ENCODE data around the gene MSI1.
"Not testable (repeated sequence)": the region's sequence is repeated elsewhere in the genome, so short reads cannot be mapped to it uniquely, and the experiment has no call there.

The MSI1 gene

GRCh38 chr12:120343039-120343537 is 25.9 kb downstream of the MSI1 start:
- peaks cover 4 to 10% of the 10 kb centered on the region in 2 donors for H3K36me3 ChIP-seq (ENCODE audit: control insufficient read depth in 1 of 2, insufficient read depth in 2 of 2, low read length in 2 of 2)
- no peaks in the 10 kb centered on the region for H3K27me3 ChIP-seq (ENCODE audit: control insufficient read depth in 1 of 2, insufficient read depth in 2 of 2, low read length in 2 of 2)

GRCh38 chr12:120342175-120343038 is 26.6 kb downstream of the MSI1 start:
- Histone ChIP-seq H3K27ac (ENCODE audit: low read depth, low read length) (no peak overlapping the region), H3K27me3 (ENCODE audit: control insufficient read depth in 1 of 2, insufficient read depth in 2 of 2, low read length in 2 of 2) (no peaks in the 10 kb centered on the region), H3K9ac (ENCODE audit: low read depth in 1 of 2, low read length in 2 of 2) (no peak overlapping the region), H3K4me1 (ENCODE audit: control insufficient read depth in 1 of 2, insufficient read depth in 2 of 2, low read length in 2 of 2) (no peaks in the 10 kb centered on the region), H3K9me3 (ENCODE audit: control insufficient read depth in 1 of 2, low read length in 2 of 2) (peaks cover 0 to 7% of the 10 kb centered on the region in 2 donors), H3K36me3 (ENCODE audit: control insufficient read depth in 1 of 2, insufficient read depth in 2 of 2, low read length in 2 of 2) (peaks cover 2 to 7% of the 10 kb centered on the region in 2 donors), H3K4me3 (ENCODE audit: low read depth in 1 of 2, low read length in 2 of 2) (no peak overlapping the region)

More at GRCh38 chr12:120343039-120343537, 25.9 kb downstream of the MSI1 start:
- no peaks in the 10 kb centered on the region for H3K4me1 ChIP-seq (ENCODE audit: control insufficient read depth in 1 of 2, insufficient read depth in 2 of 2, low read length in 2 of 2)
- H3K9ac ChIP-seq (ENCODE audit: low read depth in 1 of 2, low read length in 2 of 2), result no peak overlapping the region
- H3K4me3 ChIP-seq (ENCODE audit: low read depth in 1 of 2, low read length in 2 of 2), result no peak overlapping the region
- peaks cover 0 to under 1% of the 10 kb centered on the region in 2 donors for H3K9me3 ChIP-seq (ENCODE audit: control insufficient read depth in 1 of 2, low read length in 2 of 2)
- H3K27ac ChIP-seq (ENCODE audit: low read depth, low read length), result no peak overlapping the region

GRCh38 chr12:120339256-120339655 is 29.7 kb downstream of the MSI1 start:
- no peak overlapping the region for H3K4me3 ChIP-seq (ENCODE audit: low read depth in 1 of 2, low read length in 2 of 2)
- no peak overlapping the region for H3K27ac ChIP-seq (ENCODE audit: low read depth, low read length)
- H3K9ac ChIP-seq (ENCODE audit: low read depth in 1 of 2, low read length in 2 of 2), result no peak overlapping the region
- no peaks in the 10 kb centered on the region for H3K36me3 ChIP-seq (ENCODE audit: control insufficient read depth in 1 of 2, insufficient read depth in 2 of 2, low read length in 2 of 2)
- no peaks in the 10 kb centered on the region for H3K4me1 ChIP-seq (ENCODE audit: control insufficient read depth in 1 of 2, insufficient read depth in 2 of 2, low read length in 2 of 2)
- H3K27me3 ChIP-seq (ENCODE audit: control insufficient read depth in 1 of 2, insufficient read depth in 2 of 2, low read length in 2 of 2), result no peaks in the 10 kb centered on the region
- H3K9me3 ChIP-seq (ENCODE audit: control insufficient read depth in 1 of 2, low read length in 2 of 2), result peaks cover 0 to 7% of the 10 kb centered on the region in 2 donors

GRCh38 chr12:120337730-120338129 is 31.2 kb downstream of the MSI1 start:
- no peaks in the 10 kb centered on the region for H3K4me1 ChIP-seq (ENCODE audit: control insufficient read depth in 1 of 2, insufficient read depth in 2 of 2, low read length in 2 of 2)
- H3K27ac ChIP-seq (ENCODE audit: low read depth, low read length), result no peak overlapping the region
- peaks cover 0 to 7% of the 10 kb centered on the region in 2 donors for H3K9me3 ChIP-seq (ENCODE audit: control insufficient read depth in 1 of 2, low read length in 2 of 2)
- no peak overlapping the region for H3K9ac ChIP-seq (ENCODE audit: low read depth in 1 of 2, low read length in 2 of 2)
- H3K36me3 ChIP-seq (ENCODE audit: control insufficient read depth in 1 of 2, insufficient read depth in 2 of 2, low read length in 2 of 2), result no peaks in the 10 kb centered on the region
- H3K4me3 ChIP-seq (ENCODE audit: low read depth in 1 of 2, low read length in 2 of 2), result no peak overlapping the region
- no peaks in the 10 kb centered on the region for H3K27me3 ChIP-seq (ENCODE audit: control insufficient read depth in 1 of 2, insufficient read depth in 2 of 2, low read length in 2 of 2)

GRCh38 chr12:120336392-120336791 is 32.6 kb downstream of the MSI1 start:
- not testable (repeated sequence) for H3K9ac ChIP-seq (ENCODE audit: low read depth in 1 of 2, low read length in 2 of 2); H3K4me3 ChIP-seq (ENCODE audit: low read depth in 1 of 2, low read length in 2 of 2); H3K27me3 ChIP-seq (ENCODE audit: control insufficient read depth in 1 of 2, insufficient read depth in 2 of 2, low read length in 2 of 2); H3K27ac ChIP-seq (ENCODE audit: low read depth, low read length); H3K36me3 ChIP-seq (ENCODE audit: control insufficient read depth in 1 of 2, insufficient read depth in 2 of 2, low read length in 2 of 2); H3K9me3 ChIP-seq (ENCODE audit: control insufficient read depth in 1 of 2, low read length in 2 of 2)
- H3K4me1 ChIP-seq (ENCODE audit: control insufficient read depth in 1 of 2, insufficient read depth in 2 of 2, low read length in 2 of 2), result peaks cover 10 to 13% of the 10 kb centered on the region in 2 donors

- H3K9ac ChIP-seq (ENCODE audit: low read depth in 1 of 2, low read length in 2 of 2); H3K9me3 ChIP-seq (ENCODE audit: control insufficient read depth in 1 of 2, low read length in 2 of 2); H3K27me3 ChIP-seq (ENCODE audit: control insufficient read depth in 1 of 2, insufficient read depth in 2 of 2, low read length in 2 of 2); H3K4me3 ChIP-seq (ENCODE audit: low read depth in 1 of 2, low read length in 2 of 2); H3K27ac ChIP-seq (ENCODE audit: low read depth, low read length); H3K36me3 ChIP-seq (ENCODE audit: control insufficient read depth in 1 of 2, insufficient read depth in 2 of 2, low read length in 2 of 2): not testable (repeated sequence)
- peaks cover 11 to 14% of the 10 kb centered on the region in 2 donors for H3K4me1 ChIP-seq (ENCODE audit: control insufficient read depth in 1 of 2, insufficient read depth in 2 of 2, low read length in 2 of 2)
These were observed 33.5 kb downstream of the MSI1 start for GRCh38 chr12:120335447-120335846.

GRCh38 chr12:120332523-120332922 is 36.4 kb downstream of the MSI1 start:
- Histone ChIP-seq H3K4me3 (ENCODE audit: low read depth in 1 of 2, low read length in 2 of 2) (no peak overlapping the region), H3K27ac (ENCODE audit: low read depth, low read length) (no peak overlapping the region), H3K9ac (ENCODE audit: low read depth in 1 of 2, low read length in 2 of 2) (no peak overlapping the region), H3K9me3 (ENCODE audit: control insufficient read depth in 1 of 2, low read length in 2 of 2) (peaks cover 0 to 1% of the 10 kb centered on the region in 2 donors), H3K36me3 (ENCODE audit: control insufficient read depth in 1 of 2, insufficient read depth in 2 of 2, low read length in 2 of 2) (no peaks in the 10 kb centered on the region), H3K4me1 (ENCODE audit: control insufficient read depth in 1 of 2, insufficient read depth in 2 of 2, low read length in 2 of 2) (peaks cover 11 to 14% of the 10 kb centered on the region in 2 donors), H3K27me3 (ENCODE audit: control insufficient read depth in 1 of 2, insufficient read depth in 2 of 2, low read length in 2 of 2) (no peaks in the 10 kb centered on the region)

GRCh38 chr12:120332041-120332440 is 36.9 kb downstream of the MSI1 start:
- no peak overlapping the region for H3K4me3 ChIP-seq (ENCODE audit: low read depth in 1 of 2, low read length in 2 of 2)
- no peak overlapping the region for H3K27ac ChIP-seq (ENCODE audit: low read depth, low read length)
- H3K36me3 ChIP-seq (ENCODE audit: control insufficient read depth in 1 of 2, insufficient read depth in 2 of 2, low read length in 2 of 2), result no peaks in the 10 kb centered on the region
- peaks cover 11 to 14% of the 10 kb centered on the region in 2 donors for H3K4me1 ChIP-seq (ENCODE audit: control insufficient read depth in 1 of 2, insufficient read depth in 2 of 2, low read length in 2 of 2)
- no peaks in the 10 kb centered on the region for H3K9me3 ChIP-seq (ENCODE audit: control insufficient read depth in 1 of 2, low read length in 2 of 2)
- no peak overlapping the region for H3K9ac ChIP-seq (ENCODE audit: low read depth in 1 of 2, low read length in 2 of 2)
- no peaks in the 10 kb centered on the region for H3K27me3 ChIP-seq (ENCODE audit: control insufficient read depth in 1 of 2, insufficient read depth in 2 of 2, low read length in 2 of 2)

GRCh38 chr12:120331390-120331789 is 37.6 kb downstream of the MSI1 start:
- Histone ChIP-seq H3K27ac (ENCODE audit: low read depth, low read length) (no peak overlapping the region), H3K4me3 (ENCODE audit: low read depth in 1 of 2, low read length in 2 of 2) (no peak overlapping the region), H3K36me3 (ENCODE audit: control insufficient read depth in 1 of 2, insufficient read depth in 2 of 2, low read length in 2 of 2) (no peaks in the 10 kb centered on the region), H3K4me1 (ENCODE audit: control insufficient read depth in 1 of 2, insufficient read depth in 2 of 2, low read length in 2 of 2) (peaks cover 11 to 14% of the 10 kb centered on the region in 2 donors), H3K27me3 (ENCODE audit: control insufficient read depth in 1 of 2, insufficient read depth in 2 of 2, low read length in 2 of 2) (no peaks in the 10 kb centered on the region), H3K9me3 (ENCODE audit: control insufficient read depth in 1 of 2, low read length in 2 of 2) (no peaks in the 10 kb centered on the region), H3K9ac (ENCODE audit: low read depth in 1 of 2, low read length in 2 of 2) (no peak overlapping the region)

- H3K4me3 ChIP-seq (ENCODE audit: low read depth in 1 of 2, low read length in 2 of 2), result no peak overlapping the region
- no peak overlapping the region for H3K9ac ChIP-seq (ENCODE audit: low read depth in 1 of 2, low read length in 2 of 2)
- no peak overlapping the region for H3K27ac ChIP-seq (ENCODE audit: low read depth, low read length)
- H3K36me3 ChIP-seq (ENCODE audit: control insufficient read depth in 1 of 2, insufficient read depth in 2 of 2, low read length in 2 of 2), result no peaks in the 10 kb centered on the region
- H3K27me3 ChIP-seq (ENCODE audit: control insufficient read depth in 1 of 2, insufficient read depth in 2 of 2, low read length in 2 of 2), result no peaks in the 10 kb centered on the region
- H3K4me1 ChIP-seq (ENCODE audit: control insufficient read depth in 1 of 2, insufficient read depth in 2 of 2, low read length in 2 of 2), result peaks cover 16 to 19% of the 10 kb centered on the region in 2 donors
- H3K9me3 ChIP-seq (ENCODE audit: control insufficient read depth in 1 of 2, low read length in 2 of 2), result no peaks in the 10 kb centered on the region
These were observed 40.7 kb downstream of the MSI1 start for GRCh38 chr12:120328228-120328627.

Data from duodenal mucosa (tissue), 2 donors.